Esophagus muscularis mucosa (tissue), 4 donors: Measurements from ENCODE around the gene LRIG2. TPM values are rescaled to one million over a fixed set of nuclear protein-coding genes. Genes with fewer than 3 reads are reported as not detected.

Source experiments
- DNase-seq: peaks from one replicate; pipeline ENCODE4 v3.0.0-alpha.2; 2017; ENCODE audit errors: extremely low spot score
- H3K27ac ChIP-seq, 4 donors: fragments of 200-600 bp; sonication (generic); replicated peaks in 1 of 4; 1 replicate in 3 of 4; 2 replicates in 1 of 4; pipeline ENCODE4 v1.5.1; 2016 to 2019; ENCODE audit warnings: mild to moderate bottlenecking in 1 of 4
- H3K27me3 ChIP-seq, 4 donors: fragments of 200-600 bp; sonication (generic); one replicate each; pipeline versions ENCODE4 v1.5.1 to v1.6.0; 2016 to 2019
- H3K36me3 ChIP-seq, 4 donors: fragments of 200-600 bp; sonication (generic); one replicate each; pipeline ENCODE4 v1.5.1; 2016 to 2019
- H3K4me1 ChIP-seq, 4 donors: fragments of 200-600 bp; sonication (generic); one replicate each; pipeline ENCODE4 v1.5.1; 2016 to 2019
- H3K4me3 ChIP-seq, 4 donors: fragments of 200-600 bp; sonication (generic); 1 replicate in 2 of 4; 2 replicates in 2 of 4; pipeline ENCODE4 v1.5.1; 2016 to 2019; ENCODE audit warnings: mild to moderate bottlenecking in 4 of 4, moderate library complexity in 1 of 4
- H3K9me3 ChIP-seq, 4 donors: fragments of 200-600 bp; sonication (generic); 1 replicate in 3 of 4; 2 replicates in 1 of 4; pipeline ENCODE4 v1.5.1; 2016 to 2019
- CTCF ChIP-seq, 3 experiments: fragments of 200-600 bp in 2 of 3; fragments of 450-650 bp in 1 of 3; sonication (generic) in 2 of 3; IDR thresholded peaks; one replicate each; pipeline ENCODE4 v1.5.1; 2017 to 2019; ENCODE audit warnings: antibody characterized with exemption in 3 of 3, mild to moderate bottlenecking in 2 of 3, moderate library complexity in 1 of 3
- EP300 ChIP-seq: sonication (generic); formaldehyde crosslinking; IDR thresholded peaks from one replicate; pipeline ENCODE4 v1.6.1; 2017; ENCODE audit warnings: antibody characterized with exemption
- POLR2A ChIP-seq: fragments of 450-650 bp; IDR thresholded peaks from one replicate; pipeline ENCODE4 v1.6.1; 2017; ENCODE audit warnings: antibody characterized with exemption, moderate library complexity, mild to moderate bottlenecking, low read depth
- POLR2AphosphoS5 ChIP-seq, 2 donors: sonication (generic); formaldehyde crosslinking; IDR thresholded peaks; one replicate each; pipeline ENCODE4 v1.6.1; 2017; ENCODE audit warnings: antibody characterized with exemption in 2 of 2
- WGBS: methylation state at CpG from one replicate; pipeline ENCODE4 v1.1.5; 2018; 5-methylcytosine and 5-hydroxymethylcytosine counted together
- intact Hi-C: fragments of 100-400 bp; cut with DNase I; formaldehyde crosslinking; loops from one replicate; pipeline ENCODE4 v1.15.1; 2023
- total RNA-seq, 4 donors: library from RNA; depleted of rRNA; stranded (reverse); fragments of >200 nt; gene quantifications; one replicate each; pipeline versions ENCODE4 v1.1.0 to v1.2.1, GENCODE V29; 2016

Gene LRIG2
- total RNA-seq, 4 donors from 2014 or later: 8.9 to 13.9 (median 11.3) TPM

- Histone ChIP-seq H3K9me3 (peaks cover 0 to 21% (median 14%) of the 10 kb centered on the region in 4 donors), H3K4me1 (no peaks in the 10 kb centered on the region), H3K36me3 (no peaks in the 10 kb centered on the region), H3K4me3 (no peak overlapping the region), H3K27ac (no peak overlapping the region), H3K27me3 (no peaks in the 10 kb centered on the region)
- intact Hi-C loops: no loop called here
- TF ChIP-seq EP300: no peak
- TF ChIP-seq POLR2A: no peak
- no peak for TF ChIP-seq POLR2AphosphoS5 (IDR thresholded peaks at IDR 0.05)
- no peak for TF ChIP-seq CTCF (IDR thresholded peaks at IDR 0.05)
- no peak for DNase-seq
- 71% methylated on average over 3 of the region's 4 CpGs for WGBS
These were observed 97.5 kb downstream of the LRIG2 start for GRCh38 chr1:113170519-113170918.

- Histone ChIP-seq H3K27me3 (no peaks in the 10 kb centered on the region), H3K4me1 (no peaks in the 10 kb centered on the region), H3K27ac (no peak overlapping the region), H3K36me3 (no peaks in the 10 kb centered on the region), H3K4me3 (no peak overlapping the region), H3K9me3 (peaks cover 0 to 9% (median 0%) of the 10 kb centered on the region in 4 donors)
- DNase-seq: no peak
- intact Hi-C loops: no loop called here
- no CpG with 5 or more reads among the region's 3 CpGs for WGBS
- TF ChIP-seq EP300 (no peak), POLR2AphosphoS5 (IDR thresholded peaks at IDR 0.05) (no peak), CTCF (IDR thresholded peaks at IDR 0.05) (no peak), POLR2A (no peak)
These were observed 105.1 kb downstream of the LRIG2 start for GRCh38 chr1:113178106-113178505.

- DNase-seq: no peak
- no peak overlapping the region for H3K4me3 ChIP-seq
- no peaks in the 10 kb centered on the region for H3K4me1 ChIP-seq
- intact Hi-C loops: no loop called here
- no peaks in the 10 kb centered on the region for H3K27me3 ChIP-seq
- peaks cover 0 to 5% (median 0%) of the 10 kb centered on the region in 4 donors for H3K9me3 ChIP-seq
- TF ChIP-seq EP300 (no peak), POLR2A (no peak), CTCF (IDR thresholded peaks at IDR 0.05) (no peak), POLR2AphosphoS5 (IDR thresholded peaks at IDR 0.05) (no peak)
- 92% methylated on average over 3 of the region's 3 CpGs for WGBS
- no peak overlapping the region for H3K27ac ChIP-seq
- no peaks in the 10 kb centered on the region for H3K36me3 ChIP-seq
These were observed 105.5 kb downstream of the LRIG2 start for GRCh38 chr1:113178522-113178921.

Other genes with a start within 250 kb of the LRIG2 start
- gene SLC16A1, start 117.0 kb upstream of the LRIG2 start, total RNA-seq: 10 to 100 TPM; 29.9 to 40.1 (median 33.7) TPM